Measurements from ENCODE around the gene RARG.
A peak's percentile ranks its signal among the peaks of the same experiment; 100 is the strongest.
"Not testable (repeated sequence)": the region's sequence is repeated elsewhere in the genome, so short reads cannot be mapped to it uniquely, and the experiment has no call there.

RARG gene

GRCh38 chr12:53180220-53180930 is 51.6 kb downstream of the RARG start, which contains the start of the genes CSAD and ZNF740:
Gene CSAD, minus strand, starts transcription at chr12:53180925. Its CDS starts 7,455 bp downstream, at chr12:53173470.
Gene ZNF740, plus strand, starts transcription at chr12:53180722. Its CDS starts 1,262 bp downstream, at chr12:53181984.
- Histone ChIP-seq H3K4me1 (ENCODE audit: control insufficient read depth, insufficient read depth, low read length) (peaks cover 26% of the 10 kb centered on the region), H3K9me3 (ENCODE audit: control insufficient read depth, low read length) (no peaks in the 10 kb centered on the region), H3K4me3 (ENCODE audit: insufficient read depth, low read depth, low read length) (peak within 1 kb of the TSS; percentile 71), H3K36me3 (ENCODE audit: control insufficient read depth, insufficient read depth, low read length) (peaks cover 22% of the 10 kb centered on the region), H3K27me3 (ENCODE audit: control insufficient read depth, insufficient read depth, low read length, poor library complexity, severe bottlenecking) (no peaks in the 10 kb centered on the region), H3K27ac (ENCODE audit: insufficient read depth, low read depth, low read length, poor library complexity, severe bottlenecking) (peak within 1 kb of the TSS; percentile 97)
- 1% methylated on average over 70 of the region's 70 CpGs for WGBS, 2 experiments

DNA sequence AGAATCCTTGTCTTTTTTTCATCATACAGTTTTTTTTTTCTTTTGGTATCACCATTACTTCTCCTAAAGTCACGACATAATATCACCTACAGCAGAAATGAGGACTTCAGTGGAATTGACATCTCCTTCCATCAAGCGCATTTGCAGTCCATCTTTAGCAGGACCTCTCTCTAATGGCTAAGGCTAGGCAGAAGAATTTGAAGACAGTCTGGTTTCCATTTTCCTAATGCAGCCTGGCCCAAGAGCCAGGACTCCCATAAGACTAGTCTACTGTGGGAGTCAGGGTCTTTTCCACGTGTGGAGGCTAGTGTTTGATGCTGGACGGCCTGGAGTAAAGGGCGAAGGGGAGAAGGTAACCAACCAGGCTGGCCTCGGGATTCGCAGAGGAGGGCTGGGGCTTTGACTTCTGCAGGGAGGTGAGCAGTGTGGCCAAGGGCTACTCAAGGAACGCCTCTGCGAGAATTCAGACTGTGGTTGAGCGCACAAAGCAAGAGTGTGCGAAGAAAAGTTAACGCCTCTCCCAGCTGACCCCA is 52.3 kb downstream of the RARG start:
- WGBS, 2 experiments = 17 to 18% methylated on average over 12 of the region's 12 CpGs
- Histone ChIP-seq H3K36me3 (ENCODE audit: control insufficient read depth, insufficient read depth, low read length) (peaks cover 17% of the 10 kb centered on the region), H3K27me3 (ENCODE audit: control insufficient read depth, insufficient read depth, low read length, poor library complexity, severe bottlenecking) (no peaks in the 10 kb centered on the region), H3K4me1 (ENCODE audit: control insufficient read depth, insufficient read depth, low read length) (peaks cover 29% of the 10 kb centered on the region), H3K27ac (ENCODE audit: insufficient read depth, low read depth, low read length, poor library complexity, severe bottlenecking) (peak overlapping the region; percentile 97), H3K4me3 (ENCODE audit: insufficient read depth, low read depth, low read length) (peak overlapping the region; percentile 71), H3K9me3 (ENCODE audit: control insufficient read depth, low read length) (no peaks in the 10 kb centered on the region)

- not testable (repeated sequence) for H3K4me3 ChIP-seq (ENCODE audit: insufficient read depth, low read depth, low read length); H3K9me3 ChIP-seq (ENCODE audit: control insufficient read depth, low read length); H3K27ac ChIP-seq (ENCODE audit: insufficient read depth, low read depth, low read length, poor library complexity, severe bottlenecking); H3K27me3 ChIP-seq (ENCODE audit: control insufficient read depth, insufficient read depth, low read length, poor library complexity, severe bottlenecking)
- 89 to 95% methylated on average over 14 of the region's 14 CpGs for WGBS, 2 experiments
- Histone ChIP-seq H3K4me1 (ENCODE audit: control insufficient read depth, insufficient read depth, low read length) (peaks cover 31% of the 10 kb centered on the region), H3K36me3 (ENCODE audit: control insufficient read depth, insufficient read depth, low read length) (peaks cover 15% of the 10 kb centered on the region)
These were observed 53.2 kb downstream of the RARG start for GRCh38 chr12:53178803-53179202.

GRCh38 chr12:53177447-53177846 is 54.6 kb downstream of the RARG start:
- not testable (repeated sequence) for H3K36me3 ChIP-seq (ENCODE audit: control insufficient read depth, insufficient read depth, low read length)

GRCh38 chr12:53176750-53177149 is 55.3 kb downstream of the RARG start:
- peaks cover 5% of the 10 kb centered on the region for H3K27me3 ChIP-seq (ENCODE audit: control insufficient read depth, insufficient read depth, low read length, poor library complexity, severe bottlenecking)
- H3K9me3 ChIP-seq (ENCODE audit: control insufficient read depth, low read length) = no peaks in the 10 kb centered on the region
- H3K4me1 ChIP-seq (ENCODE audit: control insufficient read depth, insufficient read depth, low read length) = peaks cover 17% of the 10 kb centered on the region
- 87 to 92% methylated on average over 2 to 3 of the region's 3 CpGs for WGBS, 2 experiments
- no peak overlapping the region for H3K27ac ChIP-seq (ENCODE audit: insufficient read depth, low read depth, low read length, poor library complexity, severe bottlenecking)
- H3K36me3 ChIP-seq (ENCODE audit: control insufficient read depth, insufficient read depth, low read length) = no peaks in the 10 kb centered on the region
- H3K4me3 ChIP-seq (ENCODE audit: insufficient read depth, low read depth, low read length) = no peak overlapping the region

More at GRCh38 chr12:53177447-53177846, 54.6 kb downstream of the RARG start:
- not testable (repeated sequence) for H3K27ac ChIP-seq (ENCODE audit: insufficient read depth, low read depth, low read length, poor library complexity, severe bottlenecking); H3K4me3 ChIP-seq (ENCODE audit: insufficient read depth, low read depth, low read length); H3K9me3 ChIP-seq (ENCODE audit: control insufficient read depth, low read length); H3K27me3 ChIP-seq (ENCODE audit: control insufficient read depth, insufficient read depth, low read length, poor library complexity, severe bottlenecking)
- WGBS, 2 experiments = 89 to 90% methylated on average over 4 to 6 of the region's 6 CpGs
- H3K4me1 ChIP-seq (ENCODE audit: control insufficient read depth, insufficient read depth, low read length) = peaks cover 24% of the 10 kb centered on the region

DNA sequence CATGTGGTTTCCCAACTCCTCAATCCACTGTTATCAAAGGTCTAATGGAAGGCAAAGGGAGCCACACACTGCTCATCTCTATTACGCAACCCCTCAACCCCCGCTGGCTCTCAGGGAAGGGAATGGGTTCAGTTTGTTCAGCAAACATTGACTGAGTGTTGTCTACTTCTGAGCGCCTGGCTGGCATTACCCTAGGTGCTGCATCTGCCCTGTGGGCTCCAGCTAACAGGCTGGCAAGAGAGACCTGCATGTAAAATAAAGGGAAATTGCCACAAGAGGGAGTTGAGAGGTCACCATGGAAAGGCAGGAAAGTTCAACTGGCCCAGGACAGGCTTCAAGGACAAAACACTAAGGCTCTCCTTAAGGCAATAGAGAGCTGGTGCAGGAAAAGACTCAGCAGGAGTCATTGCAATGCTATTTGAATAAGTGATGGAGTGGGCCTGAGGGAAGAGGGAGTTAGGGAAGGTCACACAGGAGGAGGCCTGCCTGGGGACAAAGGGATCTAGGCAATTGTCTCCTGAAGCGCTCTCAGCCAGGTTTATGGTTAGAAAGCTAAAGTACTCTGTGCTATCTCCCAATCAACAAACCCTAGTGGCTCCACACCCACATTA is 57.0 kb downstream of the RARG start:
- H3K27ac ChIP-seq (ENCODE audit: insufficient read depth, low read depth, low read length, poor library complexity, severe bottlenecking) = no peak overlapping the region
- 16 to 17% methylated on average over 4 of the region's 4 CpGs for WGBS, 2 experiments
- H3K4me3 ChIP-seq (ENCODE audit: insufficient read depth, low read depth, low read length) = no peak overlapping the region
- peaks cover 13% of the 10 kb centered on the region for H3K4me1 ChIP-seq (ENCODE audit: control insufficient read depth, insufficient read depth, low read length)
- no peaks in the 10 kb centered on the region for H3K9me3 ChIP-seq (ENCODE audit: control insufficient read depth, low read length)
- H3K27me3 ChIP-seq (ENCODE audit: control insufficient read depth, insufficient read depth, low read length, poor library complexity, severe bottlenecking) = peaks cover 5% of the 10 kb centered on the region
- no peaks in the 10 kb centered on the region for H3K36me3 ChIP-seq (ENCODE audit: control insufficient read depth, insufficient read depth, low read length)

GRCh38 chr12:53173085-53173715 is 58.8 kb downstream of the RARG start:
- Histone ChIP-seq H3K36me3 (ENCODE audit: control insufficient read depth, insufficient read depth, low read length) (no peaks in the 10 kb centered on the region), H3K9me3 (ENCODE audit: control insufficient read depth, low read length) (no peaks in the 10 kb centered on the region), H3K27ac (ENCODE audit: insufficient read depth, low read depth, low read length, poor library complexity, severe bottlenecking) (no peak overlapping the region), H3K27me3 (ENCODE audit: control insufficient read depth, insufficient read depth, low read length, poor library complexity, severe bottlenecking) (peaks cover 5% of the 10 kb centered on the region), H3K4me1 (ENCODE audit: control insufficient read depth, insufficient read depth, low read length) (peaks cover 4% of the 10 kb centered on the region), H3K4me3 (ENCODE audit: insufficient read depth, low read depth, low read length) (no peak overlapping the region)
- WGBS, 2 experiments = 80 to 81% methylated on average over 10 of the region's 10 CpGs

GRCh38 chr12:53172352-53172751 is 59.7 kb downstream of the RARG start:
- no peaks in the 10 kb centered on the region for H3K36me3 ChIP-seq (ENCODE audit: control insufficient read depth, insufficient read depth, low read length)

GRCh38 chr12:53171725-53172329 is 60.2 kb downstream of the RARG start:
- peaks cover 5% of the 10 kb centered on the region for H3K27me3 ChIP-seq (ENCODE audit: control insufficient read depth, insufficient read depth, low read length, poor library complexity, severe bottlenecking)
- H3K4me1 ChIP-seq (ENCODE audit: control insufficient read depth, insufficient read depth, low read length) = peaks cover 4% of the 10 kb centered on the region
- H3K9me3 ChIP-seq (ENCODE audit: control insufficient read depth, low read length) = no peaks in the 10 kb centered on the region
- no peaks in the 10 kb centered on the region for H3K36me3 ChIP-seq (ENCODE audit: control insufficient read depth, insufficient read depth, low read length)
- H3K4me3 ChIP-seq (ENCODE audit: insufficient read depth, low read depth, low read length) = no peak overlapping the region
- WGBS, 2 experiments = 84 to 87% methylated on average over 9 to 10 of the region's 10 CpGs
- no peak overlapping the region for H3K27ac ChIP-seq (ENCODE audit: insufficient read depth, low read depth, low read length, poor library complexity, severe bottlenecking)

More at GRCh38 chr12:53172352-53172751, 59.7 kb downstream of the RARG start:
- WGBS, 2 experiments = 93 to 96% methylated on average over 11 of the region's 11 CpGs
- peaks cover 5% of the 10 kb centered on the region for H3K27me3 ChIP-seq (ENCODE audit: control insufficient read depth, insufficient read depth, low read length, poor library complexity, severe bottlenecking)
- H3K9me3 ChIP-seq (ENCODE audit: control insufficient read depth, low read length) = no peaks in the 10 kb centered on the region
- peaks cover 4% of the 10 kb centered on the region for H3K4me1 ChIP-seq (ENCODE audit: control insufficient read depth, insufficient read depth, low read length)
- H3K27ac ChIP-seq (ENCODE audit: insufficient read depth, low read depth, low read length, poor library complexity, severe bottlenecking) = no peak overlapping the region
- H3K4me3 ChIP-seq (ENCODE audit: insufficient read depth, low read depth, low read length) = no peak overlapping the region

Data from ectodermal cell (in vitro differentiated cells).